Activated CD4-positive, CD25-positive, alpha-beta regulatory T cell treated with anti-CD3 and anti-CD28 coated beads, Interleukin-2, amount 50 U/mL, for 16 hours (primary cell): ENCODE data around the gene SND1.

Source experiments
- DNase-seq: peaks from one replicate; pipeline ENCODE4 v3.0.0-alpha.2; 2020; ENCODE audit warnings: low read depth, low spot score

SND1 gene

DNA sequence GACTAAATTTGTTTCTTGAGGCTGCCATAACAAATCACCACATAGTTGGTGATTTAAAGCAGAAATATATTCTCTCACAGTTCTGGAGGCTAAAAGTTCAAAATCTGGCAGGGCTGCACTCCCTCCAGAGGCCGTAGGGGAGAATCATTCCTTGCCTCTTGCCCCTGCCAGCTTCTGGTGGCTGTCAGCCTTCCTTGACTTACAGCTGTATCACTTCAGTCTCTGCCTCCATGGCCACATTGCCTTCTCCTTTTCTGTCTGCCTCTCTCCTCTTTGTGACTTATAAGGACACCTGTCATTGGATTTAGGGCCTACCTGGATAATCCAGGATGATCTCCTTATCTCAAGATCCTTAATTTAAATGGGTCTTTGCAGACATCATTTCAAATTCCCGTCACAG lies 385.1 kb downstream of the SND1 start:
- DNase-seq: no peak

DNA sequence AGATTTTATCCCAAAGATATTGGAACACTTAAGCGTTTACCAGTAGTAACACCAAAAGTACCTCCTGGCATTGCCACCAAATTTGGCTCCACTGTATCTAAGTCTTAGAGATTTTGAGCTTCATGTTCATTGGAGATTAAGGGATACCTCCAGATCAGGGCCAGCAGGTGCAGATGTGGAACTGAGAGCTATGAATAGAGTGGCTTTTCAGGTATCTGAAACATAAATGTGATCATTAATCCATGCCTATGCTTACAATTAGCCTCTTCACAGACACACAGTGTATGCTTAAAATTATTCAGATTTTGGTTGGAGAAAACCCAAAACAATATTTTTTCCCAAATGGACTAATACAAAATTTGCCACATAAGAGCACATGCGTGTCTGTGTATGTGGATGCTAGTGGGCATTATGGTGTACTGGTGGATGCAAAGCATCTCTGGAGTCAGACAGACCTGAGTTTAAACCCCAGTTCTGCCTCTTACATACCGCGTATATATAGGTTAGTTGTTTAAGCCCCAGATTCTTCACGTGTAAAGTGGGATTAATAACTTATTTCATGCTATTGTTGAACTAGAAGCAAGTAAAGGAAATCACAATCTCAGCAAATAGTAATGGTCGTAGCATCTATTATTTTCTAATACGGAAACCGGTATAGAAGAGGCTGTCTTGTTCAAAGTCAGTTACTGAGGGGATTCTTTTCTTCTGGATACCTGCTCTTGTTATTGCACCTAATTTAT lies 386.1 kb downstream of the SND1 start:
- DNase-seq: no peak

- DNase-seq: no peak
Measured at GRCh38 chr7:128039544-128039953, 387.6 kb downstream of the SND1 start.

- DNase-seq: no peak
Measured at GRCh38 chr7:128040205-128040604, 388.2 kb downstream of the SND1 start.

DNA sequence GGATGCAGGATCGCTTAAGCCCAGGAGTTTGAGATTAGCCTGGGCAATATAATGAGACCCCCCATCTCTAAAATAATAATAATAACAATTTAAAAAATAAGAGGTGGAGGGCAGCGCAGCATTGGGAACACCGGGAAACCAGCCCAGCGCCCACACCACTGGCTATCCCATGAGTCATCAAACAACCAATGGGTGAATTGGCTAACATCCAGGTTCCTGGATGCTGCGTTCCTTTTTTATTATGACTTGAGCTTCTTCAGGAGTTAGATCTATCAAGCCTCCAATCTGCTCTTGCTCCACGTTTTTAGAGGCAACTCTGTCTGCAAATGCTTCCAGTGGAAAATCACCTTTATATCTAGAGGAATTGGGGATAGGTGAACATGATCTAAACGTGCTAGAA lies 389.2 kb downstream of the SND1 start:
- DNase-seq: no peak

DNA sequence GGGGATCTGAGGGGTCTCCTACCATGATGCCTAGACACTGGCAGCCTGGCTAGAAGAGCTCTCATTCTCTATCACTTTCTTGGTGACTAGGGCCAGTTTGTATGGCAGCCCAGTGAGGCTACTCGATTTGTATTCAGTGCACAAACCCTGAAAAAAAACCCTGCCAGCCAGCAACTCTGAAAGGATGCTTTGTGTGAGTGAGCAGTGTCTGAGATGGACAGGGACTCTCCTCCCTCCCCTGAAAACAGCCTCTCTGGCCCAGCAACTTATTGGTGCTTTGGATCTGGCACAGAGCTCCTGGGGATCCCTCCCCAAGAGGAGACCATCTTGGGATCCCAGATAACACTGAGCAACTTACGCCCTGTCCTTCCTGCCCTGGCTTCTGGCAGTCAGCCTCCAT lies 390.0 kb downstream of the SND1 start:
- DNase-seq: no peak

GRCh38 chr7:128044064-128044463 lies 392.1 kb downstream of the SND1 start:
- DNase-seq: no peak

- no peak for DNase-seq
Measured at GRCh38 chr7:128045158-128045557, 393.2 kb downstream of the SND1 start.

- DNase-seq: no peak
Measured at GRCh38 chr7:128045766-128046165, 393.8 kb downstream of the SND1 start.

DNA sequence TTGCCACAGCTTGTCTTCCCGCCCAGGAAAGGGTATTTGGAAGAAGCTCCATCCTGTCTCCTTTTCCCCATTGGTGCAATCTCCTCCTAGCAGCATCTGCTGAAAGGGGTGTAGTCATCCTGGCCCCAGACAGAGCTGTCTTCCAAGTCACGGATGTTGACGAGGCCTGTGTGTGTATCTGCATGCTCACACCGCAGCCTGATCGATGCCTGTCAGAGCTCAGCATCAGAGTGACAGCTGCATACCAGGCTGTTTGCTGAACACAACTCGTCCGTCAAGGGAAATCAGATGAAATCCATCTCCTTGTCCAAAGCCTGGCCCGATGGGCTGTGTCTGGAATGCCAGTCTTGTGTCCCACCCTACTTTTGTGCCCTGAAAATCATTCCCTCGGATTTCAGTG lies 400.4 kb downstream of the SND1 start:
- DNase-seq: no peak

DNA sequence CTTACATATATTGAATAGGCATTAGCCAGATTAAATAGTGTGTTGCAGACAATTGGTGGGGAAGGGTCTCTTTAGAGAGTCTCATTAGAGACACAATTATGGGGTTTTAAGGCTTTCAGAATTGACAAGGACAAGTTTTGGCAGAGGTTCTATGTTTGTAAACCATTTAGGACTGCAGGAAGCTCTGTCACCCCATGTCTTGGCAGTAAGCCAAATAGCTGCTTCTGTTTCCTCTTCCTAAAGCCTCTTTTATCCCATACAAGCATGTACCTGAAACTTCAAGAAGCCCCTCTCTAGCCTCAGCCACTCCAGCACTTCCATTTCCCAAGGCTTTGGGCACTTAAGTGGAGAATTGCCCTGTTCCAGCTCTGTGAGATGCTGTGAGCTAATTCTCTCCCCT lies 401.0 kb downstream of the SND1 start:
- DNase-seq: no peak

GRCh38 chr7:128053991-128054390 lies 402.0 kb downstream of the SND1 start:
- no peak for DNase-seq

DNA sequence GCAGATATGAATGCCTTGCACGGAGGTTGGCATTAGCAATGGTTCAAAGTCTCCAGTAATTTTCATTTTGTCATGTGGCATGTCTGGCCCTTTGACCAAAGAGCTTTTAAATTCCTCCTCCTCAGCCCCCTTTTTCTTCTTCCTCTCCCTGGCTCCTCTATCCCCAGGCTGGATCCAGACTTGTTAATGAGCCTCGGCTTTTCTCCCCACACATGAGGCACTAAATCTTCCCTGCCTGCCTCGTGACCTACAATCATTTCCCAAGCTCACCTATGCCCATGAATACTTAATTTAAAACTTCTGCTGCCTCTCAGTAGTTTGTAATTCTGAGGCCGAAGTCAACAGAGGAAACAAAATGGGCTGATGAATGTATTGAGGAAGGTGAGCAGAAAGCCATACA lies 402.5 kb downstream of the SND1 start:
- no peak for DNase-seq

DNA sequence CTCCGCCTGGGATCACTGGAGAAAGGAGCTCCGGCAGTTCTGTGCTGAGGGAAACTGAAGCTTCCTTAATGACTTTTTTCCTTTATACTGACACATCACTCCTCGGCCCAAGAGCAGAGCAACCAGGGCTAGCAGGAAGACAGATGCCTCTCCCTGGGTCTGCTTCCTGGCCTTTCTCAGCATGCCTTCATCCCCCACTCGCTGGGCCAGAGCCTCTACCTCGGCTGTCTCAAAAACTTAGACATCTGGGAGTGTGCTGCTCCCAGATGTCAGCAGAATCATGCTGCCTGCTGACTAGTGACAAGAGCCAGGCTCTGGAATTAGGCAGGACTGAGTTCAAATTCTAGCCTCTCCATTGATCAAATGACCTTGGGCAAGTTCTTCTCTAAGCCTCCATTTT lies 403.6 kb downstream of the SND1 start:
- DNase-seq: no peak

- no peak for DNase-seq
Measured at GRCh38 chr7:128056901-128057300, 404.9 kb downstream of the SND1 start.

- no peak for DNase-seq
Measured at GRCh38 chr7:128057909-128058308, 405.9 kb downstream of the SND1 start.

GRCh38 chr7:128059143-128059988 lies 407.4 kb downstream of the SND1 start:
- no peak for DNase-seq

GRCh38 chr7:128060018-128060417 lies 408.0 kb downstream of the SND1 start:
- DNase-seq: no peak

DNA sequence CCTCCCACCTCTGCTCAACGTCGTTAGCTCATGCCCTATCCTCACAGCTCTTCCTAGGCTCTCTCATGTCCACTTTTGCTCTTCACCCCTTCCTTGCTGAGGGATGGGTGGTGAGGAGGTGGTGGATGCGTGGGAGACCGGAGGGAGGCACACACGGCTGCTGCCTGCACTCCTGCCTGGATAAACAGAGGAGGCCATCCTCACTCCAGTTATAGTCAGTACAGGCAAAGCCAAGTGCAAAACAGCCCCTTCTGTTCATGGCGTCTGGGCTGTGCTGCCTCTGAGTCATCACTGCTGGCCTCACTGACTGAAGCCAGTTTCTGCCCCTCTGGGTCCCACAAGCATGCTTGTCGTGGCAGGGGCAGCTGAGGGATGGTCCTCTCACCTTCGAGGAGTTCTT lies 411.1 kb downstream of the SND1 start:
- no peak for DNase-seq

- no peak for DNase-seq
Measured at GRCh38 chr7:128065872-128066271, 413.9 kb downstream of the SND1 start.

DNA sequence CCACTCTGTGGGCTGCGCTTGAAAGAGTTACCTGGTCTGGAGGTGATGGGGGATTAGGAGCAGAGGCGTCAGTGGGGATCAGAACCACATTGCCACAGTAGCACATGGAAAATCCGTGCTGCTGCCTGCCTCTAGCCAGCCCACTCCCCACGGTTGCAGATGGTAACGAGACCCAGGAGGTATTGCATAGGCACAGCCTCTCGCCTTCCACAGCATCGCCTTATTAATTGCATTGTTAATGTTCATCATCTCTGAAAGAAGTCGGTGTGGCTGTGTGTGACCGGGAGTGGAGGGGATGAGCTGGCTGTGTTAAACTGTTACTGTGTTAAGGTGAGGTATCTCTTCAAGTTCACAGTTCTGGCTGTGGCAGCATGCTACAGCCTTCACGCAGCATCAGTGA lies 414.4 kb downstream of the SND1 start:
- no peak for DNase-seq

DNA sequence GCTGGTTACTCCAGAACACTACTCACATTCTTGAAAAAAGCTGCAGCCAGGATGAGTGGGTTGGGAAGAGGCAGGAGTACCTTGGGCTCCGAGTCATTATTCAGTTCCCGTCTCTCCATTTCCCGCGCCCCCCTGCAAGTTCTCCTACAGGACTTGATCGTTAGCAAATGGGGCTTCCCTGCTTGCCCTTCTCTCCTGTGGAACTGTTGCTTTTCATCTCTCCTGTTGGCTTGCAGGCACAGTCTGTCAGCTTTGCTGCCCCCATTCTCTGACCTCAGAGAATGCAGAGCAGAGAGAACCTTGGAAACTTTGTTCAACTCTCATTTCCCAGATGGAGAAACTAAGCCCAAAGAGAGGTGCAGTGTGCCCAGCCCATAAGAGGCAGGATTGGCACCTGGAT lies 414.9 kb downstream of the SND1 start:
- DNase-seq: no peak

GRCh38 chr7:128067983-128068382 lies 416.0 kb downstream of the SND1 start:
- no peak for DNase-seq
